Spleen (tissue), 11 donors: ENCODE results near the gene FAM216B. TPM values are rescaled to one million over a fixed set of nuclear protein-coding genes. Genes with fewer than 3 reads are reported as not detected.

Experiments used
- DNase-seq: peaks from one replicate; pipeline ENCODE4 v3.0.0-alpha.2; 2020
- H3K27ac ChIP-seq, 8 donors: fragments of 200-600 bp; sonication (generic) in 7 of 8; 1 replicate in 4 of 8; 2 replicates in 4 of 8; pipeline versions ENCODE4 v1.5.0 to v1.8.0; 2016 to 2021; ENCODE audit warnings: inconsistent platforms in 4 of 8, mild to moderate bottlenecking in 4 of 8, moderate library complexity in 1 of 8
- H3K27me3 ChIP-seq, 7 donors: fragments of 200-600 bp; sonication (generic) in 6 of 7; replicated peaks in 1 of 7; 1 replicate in 4 of 7; 2 replicates in 3 of 7; pipeline versions ENCODE4 v1.5.0 to v1.8.0; 2016 to 2021; ENCODE audit warnings: inconsistent platforms in 3 of 7, mild to moderate bottlenecking in 1 of 7
- H3K36me3 ChIP-seq, 6 donors: fragments of 200-600 bp; sonication (generic) in 5 of 6; 1 replicate in 4 of 6; 2 replicates in 2 of 6; pipeline versions ENCODE4 v1.5.0 to v1.8.0; 2016 to 2021; ENCODE audit warnings: inconsistent platforms in 2 of 6
- H3K4me1 ChIP-seq, 6 donors: fragments of 200-600 bp; sonication (generic) in 5 of 6; 1 replicate in 3 of 6; 2 replicates in 3 of 6; pipeline versions ENCODE4 v1.5.0 to v1.8.0; 2016 to 2021; ENCODE audit warnings: inconsistent platforms in 3 of 6
- H3K4me3 ChIP-seq, 8 donors: fragments of 200-600 bp; sonication (generic) in 7 of 8; 1 replicate in 4 of 8; 2 replicates in 4 of 8; pipeline versions ENCODE4 v1.5.0 to v1.8.0; 2016 to 2021; ENCODE audit warnings: inconsistent platforms in 4 of 8, mild to moderate bottlenecking in 4 of 8, moderate library complexity in 2 of 8
- H3K9me3 ChIP-seq, 8 donors: fragments of 200-600 bp; sonication (generic) in 7 of 8; 1 replicate in 4 of 8; 2 replicates in 4 of 8; pipeline versions ENCODE4 v1.5.0 to v1.8.0; 2016 to 2021; ENCODE audit warnings: inconsistent platforms in 4 of 8
- CTCF ChIP-seq, 11 experiments: fragments of 200-600 bp in 7 of 11; fragments of 450-650 bp in 4 of 11; sonication (generic) in 4 of 11; IDR thresholded peaks in 8 of 11; conservative IDR thresholded peaks in 3 of 11; 1 replicate in 7 of 11; 2 replicates in 4 of 11; pipeline versions ENCODE4 v1.4.0 to v1.8.0; 2016 to 2021; ENCODE audit warnings: antibody characterized with exemption in 11 of 11, inconsistent platforms in 4 of 11, mild to moderate bottlenecking in 1 of 11
- POLR2A ChIP-seq, 3 donors: fragments of 450-650 bp; IDR thresholded peaks; one replicate each; pipeline ENCODE4 v1.5.1; 2017; ENCODE audit warnings: antibody characterized with exemption in 3 of 3, mild to moderate bottlenecking in 1 of 3
- POLR2AphosphoS5 ChIP-seq, 3 donors: sonication (generic); formaldehyde crosslinking; IDR thresholded peaks; one replicate each; pipeline ENCODE4 v1.5.1; 2017; ENCODE audit warnings: antibody characterized with exemption in 3 of 3
- WGBS, 5 donors: extraction: QIAGEN DNeasy Blood & Tissue Kit in 3 of 5; methylation state at CpG; one replicate each; pipeline versions ENCODE4 v1.1.5 to v1.1.7; 2013 to 2018; 5-methylcytosine and 5-hydroxymethylcytosine counted together
- intact Hi-C: fragments of 100-400 bp; cut with DNase I; formaldehyde crosslinking; loops from one replicate; pipeline ENCODE4 v1.15.0; 2023; ENCODE audit warnings: low total_unique reads
- polyA plus RNA-seq, 3 donors: library from polyadenylated mRNA; stranded (reverse); fragments of 200-250 nt; gene quantifications; one replicate each; pipeline ENCODE4 v1.2.1, GENCODE V29; 2013
- total RNA-seq, 7 donors: library from RNA; depleted of rRNA in 3 of 7; stranded (reverse); fragments of >200 nt in 3 of 7; fragmentation: NEBNext Ultra II Directional in 4 of 7; extraction: Animal tissue kit (Norgen Biotek cat#: 25700) in 4 of 7; gene quantifications; one replicate each; pipeline versions ENCODE4 v1.1.0 to v1.2.1, GENCODE V29; 2016 to 2021
- donor health status: healthy with polysubstance abuse.
- donor health status: DM: no; HTN: no; CAD: no; lungs with moderate emphysema.
- donor health status: DM: no; HTN: no; CAD: no.
- donor health status: Bipolar disorder and iron deficiency.
- donor health status: healthy.
- donor health status: DM: no; HTN: no; CAD: no.
- donor health status: DM: yes; HTN: yes; CAD: no.

FAM216B gene
- total and polyA plus RNA-seq, 10 donors: 0.04 to 0.16 (median 0.15) TPM; not detected in 7

DNA sequence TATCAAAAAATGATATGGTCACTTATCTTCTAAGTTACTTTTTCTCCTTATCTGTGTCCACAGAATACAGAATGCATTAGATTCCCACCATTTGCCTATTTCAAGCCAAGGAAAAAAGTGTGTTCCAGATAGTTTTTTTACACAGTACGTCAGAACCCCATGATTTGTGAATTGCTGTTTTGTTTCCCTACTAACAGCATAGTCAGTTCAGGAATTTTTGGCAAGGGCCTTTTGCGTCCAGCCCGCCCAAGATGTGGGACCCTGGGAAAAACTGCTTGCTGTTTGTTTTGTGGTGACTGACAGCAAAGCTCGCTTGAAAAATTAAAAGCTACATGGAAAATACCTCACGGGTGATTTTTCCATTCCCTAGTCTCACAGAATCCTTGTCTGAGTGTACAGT lies 20.4 kb upstream of the FAM216B start:
- Histone ChIP-seq H3K4me1 (no peaks in the 10 kb centered on the region), H3K36me3 (no peaks in the 10 kb centered on the region), H3K27ac (no peak overlapping the region), H3K4me3 (no peak overlapping the region), H3K27me3 (peaks cover 0 to 9% (median 0%) of the 10 kb centered on the region in 7 donors), H3K9me3 (no peaks in the 10 kb centered on the region)
- 80 to 92% (median 83%) methylated on average over 5 of the region's 5 CpGs for WGBS, 5 donors
- intact Hi-C loops: no loop called here
- no peak for TF ChIP-seq POLR2AphosphoS5 (IDR thresholded peaks at IDR 0.05)
- TF ChIP-seq POLR2A (IDR thresholded peaks at IDR 0.05): no peak
- TF ChIP-seq CTCF (IDR thresholded peaks at IDR 0.05 in 8 of 11, conservative IDR thresholded peaks at IDR 0.05 in 3 of 11): no peak
- no peak for DNase-seq

DNA sequence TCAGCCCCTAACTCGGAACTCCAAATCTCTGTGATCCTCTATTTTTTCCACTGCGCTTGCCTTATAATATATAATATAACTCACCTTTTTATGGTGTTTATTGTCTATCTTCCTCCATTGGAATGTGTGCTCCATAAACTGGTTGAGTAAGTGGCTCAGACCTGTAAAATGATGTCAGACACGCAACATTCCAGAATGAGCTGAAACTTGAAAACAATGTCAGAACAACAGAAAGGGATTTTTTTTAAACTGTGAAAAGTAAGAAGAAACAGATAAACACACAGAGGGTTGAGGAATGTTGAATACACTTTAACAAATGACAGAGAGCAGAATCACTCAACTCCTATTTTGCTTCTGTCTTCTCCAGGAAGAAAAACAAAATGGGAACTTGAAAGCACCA lies 19.1 kb upstream of the FAM216B start:
- Histone ChIP-seq H3K9me3 (peaks cover 0 to 1% (median 0%) of the 10 kb centered on the region in 8 donors), H3K27me3 (peaks cover 0 to 9% (median 0%) of the 10 kb centered on the region in 7 donors), H3K4me3 (no peak overlapping the region), H3K36me3 (no peaks in the 10 kb centered on the region), H3K4me1 (no peaks in the 10 kb centered on the region), H3K27ac (no peak overlapping the region)
- TF ChIP-seq CTCF (IDR thresholded peaks at IDR 0.05 in 8 of 11, conservative IDR thresholded peaks at IDR 0.05 in 3 of 11) (no peak), POLR2AphosphoS5 (IDR thresholded peaks at IDR 0.05) (no peak), POLR2A (IDR thresholded peaks at IDR 0.05) (no peak)
- no peak for DNase-seq
- 86 to 97% (median 94%) methylated on average over 3 of the region's 3 CpGs for WGBS, 5 donors
- intact Hi-C loops: no loop called here

DNA sequence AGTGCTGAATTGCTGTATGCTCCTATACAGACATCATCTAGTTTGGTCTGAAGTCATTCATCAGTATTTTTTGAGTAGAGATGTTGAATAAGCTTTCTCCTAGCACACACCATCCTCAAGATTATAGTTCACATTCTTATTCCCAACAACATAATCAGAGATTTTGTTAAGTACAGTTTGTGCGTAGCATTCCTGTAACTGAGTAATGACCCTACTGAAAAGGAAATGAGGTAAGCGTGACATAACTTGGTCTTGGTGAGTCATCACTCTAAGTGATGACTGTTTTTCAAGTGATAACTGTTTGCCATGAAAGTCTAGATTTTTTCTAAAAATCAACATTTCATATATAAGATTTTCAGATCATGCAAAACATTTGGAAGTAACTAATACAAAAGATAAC lies 18.5 kb upstream of the FAM216B start:
- H3K9me3 ChIP-seq: peaks cover 0 to 7% (median 0%) of the 10 kb centered on the region in 8 donors
- no peaks in the 10 kb centered on the region for H3K36me3 ChIP-seq
- WGBS, 5 donors: 85 to 94% (median 85%) methylated on average over 2 of the region's 2 CpGs
- no peak overlapping the region for H3K27ac ChIP-seq
- H3K4me3 ChIP-seq: no peak overlapping the region
- DNase-seq: no peak
- no peaks in the 10 kb centered on the region for H3K4me1 ChIP-seq
- intact Hi-C loops: no loop called here
- peaks cover 0 to 9% (median 0%) of the 10 kb centered on the region in 7 donors for H3K27me3 ChIP-seq
- TF ChIP-seq POLR2AphosphoS5 (IDR thresholded peaks at IDR 0.05) (no peak), CTCF (IDR thresholded peaks at IDR 0.05 in 8 of 11, conservative IDR thresholded peaks at IDR 0.05 in 3 of 11) (no peak), POLR2A (IDR thresholded peaks at IDR 0.05) (no peak)

GRCh38 chr13:42766016-42766415 lies 15.4 kb upstream of the FAM216B start:
- no peak overlapping the region for H3K4me3 ChIP-seq
- intact Hi-C loops: no loop called here
- peaks cover 0 to 7% (median 0%) of the 10 kb centered on the region in 8 donors for H3K9me3 ChIP-seq
- peaks cover 0 to 9% (median 0%) of the 10 kb centered on the region in 7 donors for H3K27me3 ChIP-seq
- WGBS, 5 donors: 61 to 83% (median 78%) methylated on average over 1 of the region's 1 CpG
- no peaks in the 10 kb centered on the region for H3K36me3 ChIP-seq
- no peak overlapping the region for H3K27ac ChIP-seq
- no peak for DNase-seq
- no peak for TF ChIP-seq CTCF (IDR thresholded peaks at IDR 0.05 in 8 of 11, conservative IDR thresholded peaks at IDR 0.05 in 3 of 11)
- TF ChIP-seq POLR2AphosphoS5 (IDR thresholded peaks at IDR 0.05): no peak
- TF ChIP-seq POLR2A (IDR thresholded peaks at IDR 0.05): no peak
- no peaks in the 10 kb centered on the region for H3K4me1 ChIP-seq
